ENCODE measurements around the gene WDR13.

GRCh38 chrX:48606091-48606490 is 8.8 kb downstream of the WDR13 start:
- no peak for TF ChIP-seq POLR2A (IDR thresholded peaks at IDR 0.05)
- TF ChIP-seq CTCF (IDR thresholded peaks at IDR 0.05) = no peak

Data from tibial nerve (tissue), 3 donors.